Tibial nerve (tissue), 4 donors: ENCODE data around the gene GNL3. TPM values are rescaled to one million over a fixed set of nuclear protein-coding genes. Genes with fewer than 3 reads are reported as not detected.

ENCODE experiments used
- DNase-seq, 2 donors: peaks; one replicate each; pipeline ENCODE4 v3.0.0-alpha.2; 2019; ENCODE audit warnings: low spot score in 2 of 2
- H3K27ac ChIP-seq, 4 donors: fragments of 200-600 bp; sonication (generic) in 3 of 4; one replicate each; pipeline ENCODE4 v1.5.1; 2017 to 2019; ENCODE audit warnings: mild to moderate bottlenecking in 1 of 4
- H3K27me3 ChIP-seq, 2 donors: fragments of 200-600 bp; sonication (generic) in 1 of 2; one replicate each; pipeline versions ENCODE4 v1.5.1 to v1.6.0; 2017 to 2019
- H3K36me3 ChIP-seq, 3 donors: fragments of 200-600 bp; sonication (generic); one replicate each; pipeline ENCODE4 v1.5.1; 2018 to 2019
- H3K4me1 ChIP-seq, 4 donors: fragments of 200-600 bp; sonication (generic) in 3 of 4; one replicate each; pipeline ENCODE4 v1.5.1; 2017 to 2019
- H3K4me3 ChIP-seq, 4 donors: fragments of 200-600 bp; sonication (generic) in 3 of 4; one replicate each; pipeline ENCODE4 v1.5.1; 2017 to 2019; ENCODE audit warnings: mild to moderate bottlenecking in 1 of 4, moderate library complexity in 1 of 4
- H3K9me3 ChIP-seq, 4 donors: fragments of 200-600 bp; sonication (generic) in 3 of 4; one replicate each; pipeline ENCODE4 v1.5.1; 2017 to 2019
- EP300 ChIP-seq, 2 donors: sonication (generic); formaldehyde crosslinking; IDR thresholded peaks; one replicate each; pipeline ENCODE4 v1.6.1; 2017; ENCODE audit warnings: antibody characterized with exemption in 2 of 2, mild to moderate bottlenecking in 1 of 2
- POLR2A ChIP-seq, 2 donors: fragments of 450-650 bp; IDR thresholded peaks; one replicate each; pipeline ENCODE4 v1.6.1; 2017; ENCODE audit warnings: antibody characterized with exemption in 2 of 2, mild to moderate bottlenecking in 2 of 2, moderate library complexity in 2 of 2
- WGBS, 2 donors: methylation state at CpG; one replicate each; pipeline ENCODE4 v1.1.5; 2018; 5-methylcytosine and 5-hydroxymethylcytosine counted together
- total RNA-seq, 4 donors: library from RNA; depleted of rRNA; stranded (reverse); fragments of >200 nt; gene quantifications; one replicate each; pipeline ENCODE4 v1.1.0, GENCODE V29; 2016
- TF ChIP-seq, protein P1 (sequence below), 5 experiments: fragments of 200-600 bp in 3 of 5; fragments of 450-650 bp in 2 of 5; sonication (generic) in 3 of 5; IDR thresholded peaks; one replicate each; pipeline ENCODE4 v1.5.1; 2016 to 2019; ENCODE audit warnings: antibody characterized with exemption in 5 of 5, mild to moderate bottlenecking in 3 of 5, moderate library complexity in 2 of 5

The GNL3 gene, protein sequence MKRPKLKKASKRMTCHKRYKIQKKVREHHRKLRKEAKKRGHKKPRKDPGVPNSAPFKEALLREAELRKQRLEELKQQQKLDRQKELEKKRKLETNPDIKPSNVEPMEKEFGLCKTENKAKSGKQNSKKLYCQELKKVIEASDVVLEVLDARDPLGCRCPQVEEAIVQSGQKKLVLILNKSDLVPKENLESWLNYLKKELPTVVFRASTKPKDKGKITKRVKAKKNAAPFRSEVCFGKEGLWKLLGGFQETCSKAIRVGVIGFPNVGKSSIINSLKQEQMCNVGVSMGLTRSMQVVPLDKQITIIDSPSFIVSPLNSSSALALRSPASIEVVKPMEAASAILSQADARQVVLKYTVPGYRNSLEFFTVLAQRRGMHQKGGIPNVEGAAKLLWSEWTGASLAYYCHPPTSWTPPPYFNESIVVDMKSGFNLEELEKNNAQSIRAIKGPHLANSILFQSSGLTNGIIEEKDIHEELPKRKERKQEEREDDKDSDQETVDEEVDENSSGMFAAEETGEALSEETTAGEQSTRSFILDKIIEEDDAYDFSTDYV
- 10 to 100 TPM; 44.8 to 57.5 (median 52.6) TPM for total RNA-seq

DNA sequence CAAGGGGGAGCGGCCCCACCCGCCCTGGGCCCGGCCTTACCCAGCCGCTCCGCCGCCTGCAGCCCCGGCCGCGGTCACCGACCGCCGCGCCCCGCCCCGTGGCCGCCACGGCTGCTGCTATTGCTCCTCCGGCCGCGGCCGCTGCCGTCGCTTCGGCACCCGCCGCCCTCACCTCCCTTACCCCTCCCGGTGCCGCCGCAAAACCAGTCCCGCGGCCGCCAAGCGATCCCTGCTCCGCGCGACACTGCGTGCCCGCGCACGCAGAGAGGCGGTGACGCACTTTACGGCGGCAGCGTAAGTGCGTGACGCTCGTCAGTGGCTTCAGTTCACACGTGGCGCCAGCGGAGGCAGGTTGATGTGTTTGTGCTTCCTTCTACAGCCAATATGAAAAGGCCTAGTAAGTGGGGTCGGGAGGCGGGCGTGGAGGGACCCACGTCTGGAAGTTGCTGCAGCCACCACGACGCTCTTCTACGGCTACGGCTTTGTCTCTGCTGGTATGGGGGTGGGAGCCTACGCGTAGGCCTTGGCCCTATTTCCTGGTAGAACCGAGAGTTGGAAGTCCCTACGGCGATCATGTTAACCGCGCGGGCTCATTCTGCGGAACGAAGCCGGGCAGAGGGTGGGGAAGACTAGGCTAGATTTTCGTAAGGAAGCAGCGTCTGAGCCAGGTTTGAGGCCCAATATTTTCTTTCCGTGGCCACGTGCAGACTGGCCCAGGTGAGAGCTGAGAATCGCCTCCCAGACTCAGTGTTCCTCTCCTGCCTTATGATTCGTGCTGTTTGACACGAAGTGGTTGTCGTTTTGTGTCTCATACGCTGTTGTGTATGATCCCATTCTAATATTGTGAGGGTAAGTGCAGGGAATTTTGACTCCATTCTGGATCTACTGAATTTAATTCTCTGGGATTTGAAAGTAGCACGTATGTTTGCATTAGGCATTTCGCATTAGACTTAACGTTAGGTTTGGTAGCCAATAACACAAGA, at the start of gene GNL3, which contains the start of gene PBRM1:
Gene GNL3, plus strand, starts transcription at position 324 of the 983 bp plus-strand sequence. Its CDS starts 61 bp downstream, at position 385.
Gene PBRM1, minus strand, starts transcription at position 205 of the 983 bp plus-strand sequence.
- peak; percentile 73 to 97 for TF ChIP-seq EP300 (IDR thresholded peaks at IDR 0.05)
- peak; percentile 50 to 82 for TF ChIP-seq POLR2A (IDR thresholded peaks at IDR 0.05)
- TF ChIP-seq, protein P1, sequence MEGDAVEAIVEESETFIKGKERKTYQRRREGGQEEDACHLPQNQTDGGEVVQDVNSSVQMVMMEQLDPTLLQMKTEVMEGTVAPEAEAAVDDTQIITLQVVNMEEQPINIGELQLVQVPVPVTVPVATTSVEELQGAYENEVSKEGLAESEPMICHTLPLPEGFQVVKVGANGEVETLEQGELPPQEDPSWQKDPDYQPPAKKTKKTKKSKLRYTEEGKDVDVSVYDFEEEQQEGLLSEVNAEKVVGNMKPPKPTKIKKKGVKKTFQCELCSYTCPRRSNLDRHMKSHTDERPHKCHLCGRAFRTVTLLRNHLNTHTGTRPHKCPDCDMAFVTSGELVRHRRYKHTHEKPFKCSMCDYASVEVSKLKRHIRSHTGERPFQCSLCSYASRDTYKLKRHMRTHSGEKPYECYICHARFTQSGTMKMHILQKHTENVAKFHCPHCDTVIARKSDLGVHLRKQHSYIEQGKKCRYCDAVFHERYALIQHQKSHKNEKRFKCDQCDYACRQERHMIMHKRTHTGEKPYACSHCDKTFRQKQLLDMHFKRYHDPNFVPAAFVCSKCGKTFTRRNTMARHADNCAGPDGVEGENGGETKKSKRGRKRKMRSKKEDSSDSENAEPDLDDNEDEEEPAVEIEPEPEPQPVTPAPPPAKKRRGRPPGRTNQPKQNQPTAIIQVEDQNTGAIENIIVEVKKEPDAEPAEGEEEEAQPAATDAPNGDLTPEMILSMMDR (IDR thresholded peaks at IDR 0.05) = peak in 2 of 5 experiments; percentile 26 to 29
- Histone ChIP-seq H3K36me3 (peaks cover 0 to 40% (median 22%) of the 10 kb centered on the region in 3 donors), H3K4me3 (peak within 1 kb of the TSS; percentile 58 to 86 (median 72)), H3K27me3 (no peaks in the 10 kb centered on the region), H3K4me1 (peaks cover 4 to 66% (median 38%) of the 10 kb centered on the region in 4 donors), H3K9me3 (no peaks in the 10 kb centered on the region), H3K27ac (peak within 1 kb of the TSS; percentile 95 to 99 (median 98))
- peak; percentile 85 to 86 for DNase-seq
- 0 to 1% methylated on average over 33 to 38 of the region's 82 CpGs for WGBS, 2 donors

DNA sequence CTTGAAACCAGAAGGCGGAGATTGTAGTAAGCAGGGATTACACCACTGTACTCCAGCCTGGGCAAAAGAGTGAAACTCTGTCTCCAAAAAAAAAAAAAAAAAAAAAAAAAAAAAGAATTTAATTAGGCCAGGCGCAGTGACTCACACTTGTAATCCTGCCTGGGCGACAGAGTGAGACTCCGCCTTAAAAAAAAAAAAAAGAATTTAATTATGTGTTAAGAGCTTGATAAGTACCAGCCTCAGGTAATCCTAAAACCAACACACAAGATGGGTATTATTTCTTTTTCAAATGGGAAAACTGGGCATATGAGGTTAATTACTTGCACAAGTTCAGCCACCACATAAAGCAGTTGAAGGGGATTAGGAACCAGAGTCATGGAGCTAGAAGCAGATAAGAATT, 49.2 kb upstream of the GNL3 start:
- Histone ChIP-seq H3K9me3 (no peaks in the 10 kb centered on the region), H3K27ac (no peak overlapping the region), H3K36me3 (peaks cover 2 to 94% (median 14%) of the 10 kb centered on the region in 3 donors), H3K4me3 (no peak overlapping the region), H3K27me3 (no peaks in the 10 kb centered on the region), H3K4me1 (no peaks in the 10 kb centered on the region)
- DNase-seq = no peak
- TF ChIP-seq, protein P1 (IDR thresholded peaks at IDR 0.05) = no peak
- no peak for TF ChIP-seq POLR2A (IDR thresholded peaks at IDR 0.05)
- 82 to 87% methylated on average over 4 of the region's 4 CpGs for WGBS, 2 donors

DNA sequence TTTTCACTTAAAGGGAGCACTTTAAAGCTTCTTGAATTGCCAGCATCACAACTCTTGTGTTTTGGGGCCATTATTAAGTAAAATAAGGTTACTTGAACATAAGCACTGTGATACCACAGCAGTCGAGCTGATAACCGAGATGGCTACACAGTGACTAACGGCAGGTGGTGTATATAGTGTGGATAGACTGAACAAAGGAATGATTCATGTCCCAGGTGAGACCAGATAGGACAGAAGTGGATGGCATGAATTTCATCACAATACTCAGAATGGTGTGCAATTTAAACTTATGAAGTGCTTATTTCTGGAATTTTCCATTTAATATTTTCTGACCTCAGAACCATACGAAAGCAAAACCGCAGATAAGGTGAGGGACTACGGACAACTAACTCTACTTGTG, 40.3 kb upstream of the GNL3 start:
- H3K27me3 ChIP-seq = no peaks in the 10 kb centered on the region
- H3K9me3 ChIP-seq = no peaks in the 10 kb centered on the region
- H3K27ac ChIP-seq = no peak overlapping the region
- no peak overlapping the region for H3K4me3 ChIP-seq
- 93 to 94% methylated on average over 6 of the region's 6 CpGs for WGBS, 2 donors
- peaks cover 4 to 95% (median 12%) of the 10 kb centered on the region in 3 donors for H3K36me3 ChIP-seq
- TF ChIP-seq, protein P1 (IDR thresholded peaks at IDR 0.05) = no peak
- TF ChIP-seq EP300 (IDR thresholded peaks at IDR 0.05) (no peak), POLR2A (IDR thresholded peaks at IDR 0.05) (no peak)
- no peaks in the 10 kb centered on the region for H3K4me1 ChIP-seq
- DNase-seq = no peak

DNA sequence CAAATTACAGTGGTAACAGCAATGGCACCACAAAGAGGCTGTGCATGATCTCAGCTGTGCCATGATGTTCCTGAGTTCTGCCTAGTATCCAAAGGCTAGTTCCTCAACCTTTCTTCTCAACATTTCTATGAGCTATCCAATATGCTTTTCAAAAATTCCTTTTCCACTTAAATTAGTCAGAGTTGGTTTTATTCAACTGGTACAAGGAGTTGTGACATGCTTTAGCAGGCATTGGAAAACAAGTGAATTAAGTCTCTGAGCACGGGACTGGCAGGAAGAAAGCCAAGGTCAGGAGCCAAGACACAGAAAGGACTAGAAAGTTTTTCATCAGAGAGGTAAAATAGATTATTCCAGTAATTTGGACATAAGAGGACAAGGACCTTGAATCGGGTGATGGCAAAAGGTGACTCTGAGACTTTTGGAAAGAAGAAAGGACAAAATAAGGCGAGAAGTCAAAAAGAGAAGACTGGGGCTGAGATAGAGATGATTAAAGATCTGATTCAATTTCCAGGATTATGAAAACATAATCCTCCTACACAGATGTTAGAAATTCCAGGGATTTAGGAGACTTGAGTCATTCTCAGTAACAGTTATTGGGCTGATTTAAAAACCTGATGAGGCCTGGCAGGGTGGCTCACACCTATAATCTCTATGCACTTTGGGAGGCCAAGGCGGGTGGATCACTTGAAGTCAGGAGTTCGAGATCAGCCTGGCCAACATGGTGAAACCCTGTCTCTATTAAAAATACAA, 36.2 kb upstream of the GNL3 start:
- TF ChIP-seq EP300 (IDR thresholded peaks at IDR 0.05) (no peak), POLR2A (IDR thresholded peaks at IDR 0.05) (no peak)
- TF ChIP-seq, protein P1 (IDR thresholded peaks at IDR 0.05) = no peak
- Histone ChIP-seq H3K9me3 (no peaks in the 10 kb centered on the region), H3K4me3 (no peak overlapping the region), H3K27me3 (no peaks in the 10 kb centered on the region), H3K36me3 (peaks cover 0 to 96% (median 6%) of the 10 kb centered on the region in 3 donors), H3K4me1 (no peaks in the 10 kb centered on the region), H3K27ac (peak overlapping the region in 1 of 4 donors; percentile 40)
- WGBS, 2 donors = 83 to 89% methylated on average over 5 of the region's 5 CpGs
- DNase-seq = no peak
